Measurements from ENCODE around the gene SPOCK1.

DNA sequence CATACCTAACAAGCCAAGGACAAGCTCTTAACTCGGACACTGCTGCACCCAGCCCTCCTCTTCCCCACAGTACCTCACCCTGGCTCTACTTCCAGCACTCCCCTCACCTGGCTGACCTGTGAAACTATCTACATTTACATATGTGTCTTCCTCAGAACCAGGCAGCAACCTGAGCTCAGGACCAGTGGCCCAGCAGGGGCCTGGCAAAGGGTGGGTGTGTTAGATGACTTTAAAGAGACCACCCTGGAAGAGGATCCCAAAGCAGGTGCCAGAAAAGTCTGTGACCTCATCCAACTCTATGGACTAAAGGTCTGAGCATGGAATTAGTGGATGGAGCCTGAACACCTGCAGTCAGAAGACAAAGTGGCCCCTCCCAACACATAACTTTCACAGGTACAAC lies 400.9 kb downstream of the SPOCK1 start:
- TF ChIP-seq RBBP5 (IDR thresholded peaks at IDR 0.05; ENCODE audit: borderline replicate concordance, insufficient read depth, low read length, poor library complexity, severe bottlenecking) (no peak), POLR2A (conservative IDR thresholded peaks at IDR 0.05) (no peak), BRCA1 (IDR thresholded peaks at IDR 0.05) (no peak), BRCA1 (CRISPR knock-in tag; IDR thresholded peaks at IDR 0.05) (no peak), RUNX1 (IDR thresholded peaks at IDR 0.05; ENCODE audit: low read depth) (no peak), RFX5 (IDR thresholded peaks at IDR 0.05; ENCODE audit: low read depth, low read length) (no peak), DACH1 (IDR thresholded peaks at IDR 0.05; ENCODE audit: partially characterized antibody) (no peak), POLR2G (IDR thresholded peaks at IDR 0.05; ENCODE audit: low read depth, low read length) (no peak), ETV6 (IDR thresholded peaks at IDR 0.05; ENCODE audit: borderline replicate concordance in 1 of 2, low read depth in 2 of 2, low read length in 1 of 2) (no peak), ETV6 (CRISPR knock-in tag; IDR thresholded peaks at IDR 0.05; ENCODE audit: borderline replicate concordance) (no peak)
- TF ChIP-seq, protein P1, sequence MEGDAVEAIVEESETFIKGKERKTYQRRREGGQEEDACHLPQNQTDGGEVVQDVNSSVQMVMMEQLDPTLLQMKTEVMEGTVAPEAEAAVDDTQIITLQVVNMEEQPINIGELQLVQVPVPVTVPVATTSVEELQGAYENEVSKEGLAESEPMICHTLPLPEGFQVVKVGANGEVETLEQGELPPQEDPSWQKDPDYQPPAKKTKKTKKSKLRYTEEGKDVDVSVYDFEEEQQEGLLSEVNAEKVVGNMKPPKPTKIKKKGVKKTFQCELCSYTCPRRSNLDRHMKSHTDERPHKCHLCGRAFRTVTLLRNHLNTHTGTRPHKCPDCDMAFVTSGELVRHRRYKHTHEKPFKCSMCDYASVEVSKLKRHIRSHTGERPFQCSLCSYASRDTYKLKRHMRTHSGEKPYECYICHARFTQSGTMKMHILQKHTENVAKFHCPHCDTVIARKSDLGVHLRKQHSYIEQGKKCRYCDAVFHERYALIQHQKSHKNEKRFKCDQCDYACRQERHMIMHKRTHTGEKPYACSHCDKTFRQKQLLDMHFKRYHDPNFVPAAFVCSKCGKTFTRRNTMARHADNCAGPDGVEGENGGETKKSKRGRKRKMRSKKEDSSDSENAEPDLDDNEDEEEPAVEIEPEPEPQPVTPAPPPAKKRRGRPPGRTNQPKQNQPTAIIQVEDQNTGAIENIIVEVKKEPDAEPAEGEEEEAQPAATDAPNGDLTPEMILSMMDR (IDR thresholded peaks at IDR 0.05 in 2 of 3, conservative IDR thresholded peaks at IDR 0.05 in 1 of 3; ENCODE audit: insufficient read depth in 2 of 3, low read depth in 1 of 3, low read length in 3 of 3): no peak
